ENCODE data around the gene TNIP3.

TNIP3 gene

DNA sequence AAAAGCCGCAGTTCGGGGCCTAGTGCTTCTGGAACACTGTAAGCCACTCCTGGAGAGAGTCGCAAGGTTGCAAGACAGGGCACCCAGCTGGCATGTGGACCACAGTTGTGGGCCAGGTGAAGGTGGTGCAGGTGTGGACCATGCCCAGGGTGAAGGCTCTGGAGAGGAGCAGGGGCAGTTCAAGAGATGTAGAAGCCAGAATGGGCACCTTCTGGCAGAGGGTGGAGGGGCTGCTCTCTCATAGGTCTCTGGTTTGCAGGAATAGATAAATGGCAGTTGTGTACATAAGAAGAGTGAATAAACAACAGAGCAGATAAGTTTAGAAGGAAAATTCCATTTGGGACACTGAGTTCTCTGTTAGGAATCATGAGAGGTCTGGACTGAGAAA, 38.6 kb downstream of the TNIP3 start:
- H3K4me3 ChIP-seq (ENCODE audit: low read length) = no peak overlapping the region
- TF ChIP-seq, protein P1, sequence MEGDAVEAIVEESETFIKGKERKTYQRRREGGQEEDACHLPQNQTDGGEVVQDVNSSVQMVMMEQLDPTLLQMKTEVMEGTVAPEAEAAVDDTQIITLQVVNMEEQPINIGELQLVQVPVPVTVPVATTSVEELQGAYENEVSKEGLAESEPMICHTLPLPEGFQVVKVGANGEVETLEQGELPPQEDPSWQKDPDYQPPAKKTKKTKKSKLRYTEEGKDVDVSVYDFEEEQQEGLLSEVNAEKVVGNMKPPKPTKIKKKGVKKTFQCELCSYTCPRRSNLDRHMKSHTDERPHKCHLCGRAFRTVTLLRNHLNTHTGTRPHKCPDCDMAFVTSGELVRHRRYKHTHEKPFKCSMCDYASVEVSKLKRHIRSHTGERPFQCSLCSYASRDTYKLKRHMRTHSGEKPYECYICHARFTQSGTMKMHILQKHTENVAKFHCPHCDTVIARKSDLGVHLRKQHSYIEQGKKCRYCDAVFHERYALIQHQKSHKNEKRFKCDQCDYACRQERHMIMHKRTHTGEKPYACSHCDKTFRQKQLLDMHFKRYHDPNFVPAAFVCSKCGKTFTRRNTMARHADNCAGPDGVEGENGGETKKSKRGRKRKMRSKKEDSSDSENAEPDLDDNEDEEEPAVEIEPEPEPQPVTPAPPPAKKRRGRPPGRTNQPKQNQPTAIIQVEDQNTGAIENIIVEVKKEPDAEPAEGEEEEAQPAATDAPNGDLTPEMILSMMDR (IDR thresholded peaks at IDR 0.05; ENCODE audit: insufficient read depth, low read depth, low read length, missing control alignments) = no peak
- DNase-seq (ENCODE audit: low read depth) = no peak

DNA sequence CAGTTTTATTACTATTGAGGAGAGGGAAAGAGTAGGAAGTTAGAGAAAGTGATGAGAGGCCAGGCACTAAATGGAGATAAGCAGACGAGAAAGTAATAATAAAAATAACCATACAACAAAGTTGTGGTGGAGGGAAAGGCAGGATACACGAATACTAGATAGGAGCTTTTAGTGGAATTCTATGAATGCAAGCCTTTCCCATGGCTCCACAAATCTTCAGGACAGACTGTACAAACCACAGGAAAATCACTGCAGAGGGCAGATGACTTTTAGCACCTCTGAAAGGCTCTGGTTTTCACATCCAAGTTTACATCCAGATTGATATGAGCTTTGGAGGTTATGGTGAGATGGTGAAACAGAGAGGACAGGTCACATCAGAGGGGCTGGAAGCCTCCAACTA, 41.5 kb downstream of the TNIP3 start:
- TF ChIP-seq, protein P1 (IDR thresholded peaks at IDR 0.05; ENCODE audit: insufficient read depth, low read depth, low read length, missing control alignments) = no peak
- no peak overlapping the region for H3K4me3 ChIP-seq (ENCODE audit: low read length)
- DNase-seq (ENCODE audit: low read depth) = no peak

DNA sequence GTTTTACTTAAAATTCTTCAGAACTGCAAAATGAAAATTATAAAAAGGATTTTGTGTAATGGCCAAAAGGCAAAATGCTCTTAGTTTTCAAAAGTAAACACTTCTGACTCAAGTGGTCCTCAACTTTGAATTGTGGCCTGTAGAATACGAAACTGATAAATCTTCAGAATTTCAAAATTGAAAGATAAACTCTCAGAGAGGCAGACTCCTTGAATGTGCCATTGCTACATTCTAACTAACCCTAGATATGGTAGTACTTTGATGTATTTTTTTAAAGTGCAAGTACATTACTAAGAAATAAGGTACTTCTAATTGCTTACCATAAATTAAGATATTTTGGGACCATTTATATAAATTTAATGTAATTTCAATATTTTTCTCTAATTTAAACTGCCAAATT, 44.4 kb downstream of the TNIP3 start:
- TF ChIP-seq, protein P1 (IDR thresholded peaks at IDR 0.05; ENCODE audit: insufficient read depth, low read depth, low read length, missing control alignments) = no peak
- no peak for DNase-seq (ENCODE audit: low read depth)
- H3K4me3 ChIP-seq (ENCODE audit: low read length) = no peak overlapping the region

DNA sequence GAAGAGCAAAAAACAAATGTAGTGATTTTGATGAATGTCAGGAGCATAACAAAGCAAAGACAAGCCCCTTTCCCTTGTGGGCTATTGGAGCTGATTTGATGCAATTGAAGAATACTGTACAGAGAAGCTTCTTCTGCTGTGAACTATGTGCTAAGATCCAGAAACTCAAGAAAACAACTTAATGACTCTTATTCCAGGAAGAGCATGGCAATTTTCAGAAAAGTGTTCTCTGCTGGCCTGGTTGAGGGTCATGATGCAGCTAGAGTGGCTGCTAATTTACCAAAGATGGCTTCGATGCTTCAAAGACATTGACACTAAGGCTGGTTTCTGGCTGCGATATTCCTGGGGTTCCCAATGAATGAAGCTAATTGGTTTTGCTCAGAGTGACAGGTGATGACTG, 45.8 kb downstream of the TNIP3 start:
- TF ChIP-seq, protein P1 (IDR thresholded peaks at IDR 0.05; ENCODE audit: insufficient read depth, low read depth, low read length, missing control alignments) = no peak
- H3K4me3 ChIP-seq (ENCODE audit: low read length) = no peak overlapping the region
- no peak for DNase-seq (ENCODE audit: low read depth)

DNA sequence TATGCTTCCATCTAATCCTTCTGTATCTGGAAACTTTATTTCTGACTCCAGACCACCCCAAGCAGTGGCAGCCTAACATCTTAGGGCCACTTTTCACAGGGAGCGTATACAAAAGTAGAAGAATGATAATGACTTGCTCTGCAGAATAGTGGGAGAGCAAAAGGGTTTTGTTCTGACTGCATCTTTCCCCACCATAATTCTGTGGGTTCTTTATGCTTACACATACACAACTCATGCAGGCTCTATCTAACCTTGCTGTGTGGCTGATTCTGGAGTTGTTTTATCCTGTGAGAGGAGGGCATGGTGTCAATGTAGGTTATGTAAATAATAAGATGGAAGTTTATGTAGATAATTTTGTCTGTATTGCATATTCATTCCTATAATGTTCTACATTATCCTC, 49.4 kb downstream of the TNIP3 start:
- no peak for DNase-seq (ENCODE audit: low read depth)
- H3K4me3 ChIP-seq (ENCODE audit: low read length) = no peak overlapping the region
- TF ChIP-seq, protein P1 (IDR thresholded peaks at IDR 0.05; ENCODE audit: insufficient read depth, low read depth, low read length, missing control alignments) = no peak

DNA sequence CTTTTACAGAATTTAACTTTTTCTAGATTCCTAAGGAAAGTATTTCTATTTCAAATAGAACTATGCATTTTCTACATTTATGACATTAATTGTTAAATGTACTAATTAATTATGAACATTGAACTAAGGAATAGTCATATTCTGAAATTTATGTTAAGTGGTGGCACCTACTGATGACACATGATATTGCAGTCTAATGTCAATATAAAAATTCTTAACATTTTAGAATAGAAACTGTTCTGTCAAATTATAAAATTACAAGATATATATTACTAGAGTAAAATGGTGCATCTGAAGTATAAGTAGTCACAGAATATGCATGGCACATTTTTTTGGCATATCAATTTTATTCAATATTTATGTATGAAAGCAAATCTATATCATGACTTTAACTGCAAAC, 51.6 kb downstream of the TNIP3 start:
- TF ChIP-seq, protein P1 (IDR thresholded peaks at IDR 0.05; ENCODE audit: insufficient read depth, low read depth, low read length, missing control alignments) = no peak
- DNase-seq (ENCODE audit: low read depth) = no peak
- no peak overlapping the region for H3K4me3 ChIP-seq (ENCODE audit: low read length)

DNA sequence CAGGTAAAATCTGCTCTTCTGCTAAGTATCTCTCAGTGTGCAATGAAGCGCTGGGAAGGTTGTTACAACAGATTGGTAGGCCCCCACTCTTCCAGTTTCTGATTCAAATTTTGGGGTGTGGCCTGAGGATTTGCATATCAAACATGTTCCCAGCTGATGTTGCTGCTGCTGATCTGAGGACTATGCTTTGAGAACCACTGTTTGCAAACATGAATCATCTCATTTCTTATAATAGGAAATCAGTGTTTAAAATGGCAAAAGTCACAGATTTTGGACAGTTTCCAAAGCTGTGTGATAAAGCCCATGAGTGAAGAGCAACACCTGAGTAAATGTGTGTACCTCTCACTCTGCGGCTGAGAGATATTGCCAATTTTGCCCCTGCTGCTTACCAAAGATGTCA, 55.6 kb downstream of the TNIP3 start:
- H3K4me3 ChIP-seq (ENCODE audit: low read length) = no peak overlapping the region
- no peak for DNase-seq (ENCODE audit: low read depth)
- TF ChIP-seq, protein P1 (IDR thresholded peaks at IDR 0.05; ENCODE audit: insufficient read depth, low read depth, low read length, missing control alignments) = no peak
